Glomerular endothelial cell (primary cell): ENCODE measurements around the gene SLC35C1. TPM values are rescaled to one million over a fixed set of nuclear protein-coding genes. Genes with fewer than 3 reads are reported as not detected.

Source experiments
- DNase-seq: peaks from one replicate; pipeline ENCODE4 v3.0.0-alpha.2; 2011; ENCODE audit warnings: low read depth, low spot score; ENCODE audit errors: extremely low read depth
- total RNA-seq: library from RNA; depleted of rRNA; stranded (reverse); fragments of >200 nt; gene quantifications from 2 replicates; pipeline ENCODE4 v1.2.3, GENCODE V29; 2015

Gene SLC35C1
- total RNA-seq: 16.8 and 29.4 TPM in 2 replicates

DNA sequence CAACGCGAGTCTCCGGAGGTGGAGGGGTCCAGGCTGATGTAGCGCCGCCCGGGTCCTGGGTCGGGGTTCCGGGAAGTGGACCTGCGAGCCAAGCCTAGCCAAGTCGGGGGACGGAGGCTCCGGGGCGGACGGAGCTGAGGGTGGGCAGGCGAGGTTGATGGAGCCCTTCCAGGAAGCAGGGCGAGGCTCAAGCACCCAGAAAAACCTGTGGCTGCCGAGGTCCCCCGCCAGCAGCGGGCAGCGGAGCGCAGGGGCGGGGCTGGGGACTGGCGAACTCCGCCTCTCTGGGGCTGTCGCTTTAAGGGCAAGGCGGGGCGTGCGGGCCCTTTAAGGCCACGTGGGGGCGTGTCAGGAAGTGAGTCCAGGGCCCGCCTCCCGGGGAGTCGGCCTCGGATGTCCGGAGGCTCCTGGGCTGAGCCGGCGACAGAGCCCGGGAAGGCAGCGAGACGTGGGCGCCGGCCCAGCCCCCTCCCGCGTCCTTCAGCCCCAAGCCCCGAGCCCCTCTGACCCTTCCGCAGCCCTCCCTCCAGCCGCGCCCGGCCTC is at the start of gene SLC35C1:
Gene SLC35C1 (plus strand): TSS at position 389 of the 544 bp plus-strand sequence. CDS start 653 bp downstream, outside the sequence.
- peak; percentile 14 for DNase-seq

DNA sequence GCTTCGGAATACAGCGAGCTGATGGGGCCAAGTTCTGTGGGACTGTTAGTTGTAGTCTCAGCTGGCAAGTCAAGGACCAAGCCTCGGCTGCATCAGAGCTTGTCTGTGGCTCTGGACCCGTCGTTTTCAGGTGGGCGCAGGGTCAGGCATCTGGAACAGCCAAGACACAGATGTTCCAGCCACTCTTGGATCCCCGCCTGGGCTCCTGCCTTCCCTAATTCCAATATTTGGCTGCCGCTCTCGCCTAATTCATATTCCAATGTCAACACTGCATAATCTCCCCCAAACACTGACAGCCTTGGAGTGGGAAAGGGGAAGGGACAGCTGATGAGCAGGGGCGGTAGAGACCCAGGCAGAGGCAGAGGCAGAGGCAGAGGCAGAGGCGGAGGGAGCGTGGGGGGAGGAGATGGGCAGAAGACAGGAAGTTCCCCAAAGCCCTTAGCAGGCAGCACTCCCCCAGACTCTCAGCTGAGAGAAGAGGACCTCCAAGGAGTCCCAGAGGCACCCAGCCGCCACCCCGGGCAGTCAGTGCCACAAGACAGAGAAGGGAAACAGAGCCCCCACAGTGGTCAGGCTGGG is 49.6 kb upstream of the SLC35C1 start:
- DNase-seq: no peak

DNA sequence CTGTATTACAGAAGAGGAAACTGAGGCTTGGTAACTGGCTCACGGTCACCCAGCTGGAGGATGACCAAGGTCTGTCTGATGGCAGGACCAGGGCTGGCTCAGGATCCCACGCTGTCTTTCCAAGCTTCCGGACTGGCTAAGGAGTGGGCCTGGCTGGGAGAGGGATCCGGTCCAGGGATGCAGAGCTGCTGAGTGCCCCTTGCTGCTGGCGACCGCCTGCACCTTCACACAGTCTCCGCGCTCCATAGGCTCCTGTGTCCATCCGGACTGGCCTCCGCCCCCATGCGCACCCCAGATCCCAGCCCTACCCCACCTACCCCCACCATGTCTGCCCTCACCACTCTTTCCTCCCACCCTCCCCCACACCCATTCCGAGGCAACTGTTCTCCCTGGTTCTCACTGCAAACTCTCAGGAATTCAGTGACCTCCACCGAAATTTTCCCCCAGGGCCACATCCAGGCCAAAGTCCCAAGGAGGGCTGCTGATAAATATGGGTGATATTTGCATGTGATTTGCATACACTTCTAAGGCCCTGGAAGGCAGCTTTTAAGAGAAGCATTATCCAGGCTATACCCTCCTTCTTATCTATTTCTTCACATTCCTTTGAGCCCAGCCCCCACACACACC is 48.5 kb upstream of the SLC35C1 start:
- no peak for DNase-seq

DNA sequence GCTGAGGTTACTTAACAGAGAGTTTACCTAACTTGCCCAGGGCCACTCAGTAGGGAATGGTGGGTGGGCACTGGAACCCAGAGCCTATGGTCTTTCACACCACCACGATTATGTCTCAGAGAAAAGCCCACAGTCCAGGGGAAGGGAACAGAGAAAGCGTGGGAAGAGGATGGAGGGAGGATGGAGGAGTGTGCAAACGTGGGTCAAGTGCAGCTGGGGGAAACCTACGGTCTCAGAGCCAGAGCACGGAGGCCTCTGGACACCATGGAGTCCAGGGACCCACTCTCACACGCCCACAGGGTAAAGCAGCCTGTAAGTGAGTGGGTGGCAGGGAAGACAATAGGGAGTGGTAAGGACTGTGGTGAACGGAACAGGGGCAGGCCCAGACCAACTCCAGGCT is 47.3 kb upstream of the SLC35C1 start:
- no peak for DNase-seq

DNA sequence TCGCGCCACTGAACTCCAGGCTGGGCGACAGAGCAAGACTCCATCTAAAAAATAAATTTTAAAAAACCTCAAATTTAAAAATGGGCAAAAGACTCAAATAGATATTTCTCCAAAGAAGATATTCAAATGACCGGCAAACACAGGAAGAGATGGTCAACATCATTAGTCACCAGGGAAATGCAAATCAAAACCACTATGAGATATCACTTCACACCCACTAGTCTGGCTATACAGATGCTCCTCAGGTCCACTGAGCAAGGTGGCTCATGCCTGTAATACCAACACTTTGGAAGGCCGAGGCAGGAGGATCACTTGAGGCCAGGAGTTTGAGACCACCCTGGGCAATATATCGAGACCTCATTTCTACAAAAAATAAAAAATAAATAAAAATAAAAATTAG is 43.3 kb upstream of the SLC35C1 start:
- DNase-seq: no peak

DNA sequence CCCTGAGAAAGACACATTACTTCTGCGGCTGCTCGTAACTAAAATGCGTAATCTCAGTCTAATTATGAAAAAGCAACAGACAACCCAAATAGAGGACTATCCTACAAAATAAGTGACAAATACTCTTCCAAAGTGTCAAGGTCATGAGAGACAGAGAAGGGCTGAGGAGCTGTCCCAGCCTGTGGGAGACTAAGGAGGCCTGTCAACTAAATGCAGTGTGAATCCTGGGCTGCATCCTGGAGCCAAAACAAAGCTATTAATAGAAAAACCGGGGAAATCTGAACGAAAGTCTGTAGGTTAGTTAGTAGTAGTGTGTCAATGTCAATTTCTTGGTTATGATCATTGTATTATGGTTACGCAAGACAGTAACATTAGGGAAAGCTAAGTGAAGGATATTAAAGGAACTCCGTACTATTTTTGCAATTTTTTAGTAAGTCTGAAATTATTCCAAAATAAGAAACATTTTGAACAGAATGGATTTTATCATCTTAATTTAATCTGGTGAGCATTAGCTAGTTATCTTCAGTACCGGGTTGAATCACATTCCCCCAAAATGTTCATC is 39.8 kb upstream of the SLC35C1 start:
- no peak for DNase-seq

DNA sequence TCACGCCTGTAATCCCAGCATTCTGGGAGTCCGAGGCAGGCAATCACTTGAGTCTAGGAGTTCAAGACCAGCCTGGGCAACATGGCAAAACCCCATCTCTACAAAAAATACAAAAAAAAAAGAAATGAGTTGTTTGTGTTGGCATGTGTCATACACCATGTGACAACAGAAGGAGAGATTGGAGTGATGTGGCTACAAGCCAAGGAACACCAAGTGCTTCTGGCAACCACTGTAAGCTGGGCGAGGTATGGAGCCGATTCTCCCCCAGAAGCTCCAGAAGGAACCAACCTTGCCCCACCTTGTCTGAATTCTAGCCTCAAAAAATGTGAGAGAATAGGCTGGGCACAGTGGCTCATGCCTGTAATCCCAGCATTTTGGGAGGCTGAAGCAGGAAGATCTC is 39.1 kb upstream of the SLC35C1 start:
- DNase-seq: no peak

DNA sequence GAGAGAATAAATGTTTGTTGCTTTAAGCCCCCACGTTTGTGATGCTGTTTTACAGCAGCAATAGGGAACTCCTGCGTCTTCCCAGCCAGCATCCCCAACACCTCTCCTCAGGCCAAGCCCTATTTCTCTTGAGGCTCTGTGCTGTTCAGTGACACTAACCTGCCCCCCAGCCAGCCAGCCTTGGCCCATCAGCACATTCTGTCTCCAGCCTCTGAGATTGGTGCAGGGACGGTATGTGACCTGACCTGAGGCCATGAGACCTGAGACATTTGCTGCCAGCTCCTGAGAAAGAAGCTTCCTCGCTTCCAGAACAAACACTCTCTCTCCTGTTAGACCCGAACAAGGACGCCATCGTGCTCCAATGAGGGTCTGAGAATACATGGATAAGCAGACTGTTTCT is 38.5 kb upstream of the SLC35C1 start:
- DNase-seq: no peak

DNA sequence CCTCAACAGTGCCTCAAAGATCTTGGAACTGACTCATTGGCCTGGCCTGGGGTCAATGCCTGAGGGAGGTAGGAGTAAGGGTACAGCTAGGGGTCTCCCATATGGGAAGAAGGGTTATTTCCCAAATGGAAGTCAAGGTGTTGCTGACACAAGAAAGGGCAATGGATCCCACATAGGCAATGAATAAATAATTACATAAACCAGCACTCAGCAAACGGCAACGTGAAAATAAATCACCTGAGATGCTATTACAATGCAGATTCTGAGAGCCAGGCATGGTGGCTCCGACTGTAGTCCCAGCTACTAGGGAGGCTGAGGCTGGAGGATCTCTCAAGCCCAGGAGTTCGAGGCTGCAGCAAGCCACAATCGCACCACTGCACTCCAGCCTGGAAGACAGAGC is 36.5 kb upstream of the SLC35C1 start:
- no peak for DNase-seq

DNA sequence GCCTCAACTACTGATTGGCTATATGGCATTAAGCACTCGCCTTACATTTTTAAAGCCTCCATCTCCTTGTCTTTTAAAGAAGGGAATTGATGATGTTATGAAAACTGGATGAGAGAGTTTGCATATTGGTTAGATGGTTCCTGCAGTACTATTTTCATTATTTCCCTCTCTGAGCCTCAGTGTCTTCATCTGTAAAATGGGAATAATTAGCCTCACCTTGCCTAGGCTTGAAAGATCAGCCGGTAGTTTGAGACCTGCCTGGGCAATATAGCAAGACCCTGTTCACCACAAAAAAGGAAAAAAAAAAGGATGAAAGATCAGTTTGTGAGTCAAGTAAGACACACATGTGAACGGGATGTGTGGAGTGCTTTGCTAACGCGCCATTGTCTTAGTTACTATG is 35.0 kb upstream of the SLC35C1 start:
- DNase-seq: no peak

DNA sequence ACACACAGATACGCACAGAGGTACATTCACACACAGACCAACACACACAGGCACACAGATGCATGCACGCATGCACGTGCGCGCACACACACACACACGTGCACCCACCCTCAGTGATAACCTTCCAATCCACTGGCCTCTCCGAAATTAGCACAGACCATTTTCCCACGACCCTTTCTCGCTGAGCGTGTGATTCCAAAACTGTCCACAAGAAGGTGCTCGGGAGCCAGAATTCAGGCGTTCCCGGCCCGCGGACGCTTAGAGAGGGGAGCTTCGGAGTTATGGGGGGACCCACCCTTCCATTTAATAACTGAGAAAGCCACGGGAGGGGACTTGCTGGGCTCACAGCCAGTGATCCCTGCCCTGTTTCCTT is 33.8 kb upstream of the SLC35C1 start:
- peak; percentile 18 for DNase-seq

DNA sequence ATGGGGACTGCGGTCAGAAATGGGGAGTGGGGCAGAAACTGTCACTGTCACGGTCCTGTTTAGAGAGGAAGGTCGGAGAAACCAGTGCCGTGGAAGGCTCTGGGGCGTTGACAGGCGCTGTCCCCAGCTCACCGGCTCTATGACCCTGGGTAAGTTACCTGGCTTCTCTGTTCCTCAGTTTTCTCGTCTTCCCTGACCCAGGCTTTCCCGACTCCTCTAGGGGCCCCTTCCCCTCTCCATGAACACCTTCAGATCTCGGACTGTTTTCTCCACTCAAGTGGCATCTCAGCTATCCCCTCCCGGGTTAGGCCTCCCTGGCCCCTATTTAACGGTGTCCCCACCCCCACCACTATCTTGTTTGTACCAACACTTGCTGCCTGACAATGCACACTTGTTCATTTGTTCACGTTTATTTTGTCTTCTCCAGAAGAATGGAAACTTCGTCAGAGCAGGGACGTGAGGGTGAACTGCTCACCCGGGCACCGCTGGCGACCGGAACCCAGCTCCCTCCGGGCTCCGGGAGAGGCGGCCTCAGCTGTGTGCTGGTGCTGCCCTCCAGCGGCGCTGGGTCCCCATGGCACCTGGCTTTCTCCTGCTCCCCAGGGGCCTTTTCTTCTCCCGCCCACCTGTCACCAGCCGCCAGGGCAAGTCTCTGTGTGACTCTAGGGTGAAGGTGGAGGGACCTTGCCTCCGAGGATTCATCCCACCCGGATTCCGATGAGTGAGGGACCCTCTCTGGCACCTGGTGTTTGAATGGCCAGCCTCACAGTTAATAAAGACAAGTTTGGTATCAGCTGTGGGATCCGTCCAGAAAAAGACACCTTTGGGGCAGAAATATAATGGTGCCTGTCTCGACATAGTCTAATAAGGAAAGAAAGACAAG is 33.1 kb upstream of the SLC35C1 start:
- peak; percentile 23 for DNase-seq

DNA sequence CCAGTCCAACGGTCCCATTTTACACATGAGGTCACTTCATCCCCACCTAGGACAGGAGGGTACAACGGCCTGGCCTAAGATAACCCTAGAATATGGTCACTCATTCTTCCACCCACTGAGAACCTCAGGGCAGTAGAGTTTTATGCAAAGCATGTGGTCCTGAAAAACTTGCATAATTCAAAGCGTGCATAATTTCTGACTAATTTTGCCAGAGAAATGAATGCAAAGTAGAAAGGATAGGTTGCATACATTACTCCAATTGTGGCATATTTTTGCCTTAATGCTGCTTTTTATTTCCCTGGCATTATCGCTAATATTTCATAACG is 32.5 kb upstream of the SLC35C1 start:
- no peak for DNase-seq

DNA sequence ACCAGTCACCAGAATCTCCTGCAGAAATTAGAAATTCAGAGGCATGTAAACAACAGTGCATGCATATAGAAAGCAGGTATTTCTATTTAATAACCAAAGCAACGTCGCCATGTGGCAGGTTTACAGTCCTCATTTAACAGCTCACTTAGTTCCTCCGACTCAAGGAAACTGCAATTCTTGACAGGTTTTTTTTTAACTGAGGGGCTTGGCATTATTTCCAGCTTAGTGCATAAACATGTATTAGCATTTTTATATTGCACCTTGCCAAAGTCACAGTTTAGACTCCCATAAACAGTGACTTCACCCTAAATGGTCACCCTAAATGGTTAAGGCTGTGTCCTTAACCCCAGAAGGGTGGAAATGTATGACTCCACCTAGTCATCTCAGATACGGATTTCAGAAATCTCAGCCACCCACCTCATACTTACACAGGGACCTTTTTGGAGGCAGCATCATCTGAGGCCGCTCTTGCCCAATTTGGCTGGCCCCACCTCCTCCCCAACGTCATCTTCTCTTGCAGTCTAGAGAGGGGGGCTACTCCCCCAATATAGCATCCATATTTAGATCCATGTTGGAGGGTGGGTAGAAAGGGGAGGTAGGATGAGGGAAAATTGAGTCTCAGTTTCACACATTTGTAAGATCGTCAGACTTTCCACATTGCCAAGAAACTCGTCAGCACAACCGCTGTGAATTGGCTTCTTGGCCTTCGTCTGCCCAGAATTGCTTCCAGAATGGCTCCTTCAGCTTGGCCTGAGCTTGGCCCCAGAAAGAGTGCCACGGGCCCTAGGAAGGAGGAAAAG is 31.8 kb upstream of the SLC35C1 start:
- DNase-seq: no peak

DNA sequence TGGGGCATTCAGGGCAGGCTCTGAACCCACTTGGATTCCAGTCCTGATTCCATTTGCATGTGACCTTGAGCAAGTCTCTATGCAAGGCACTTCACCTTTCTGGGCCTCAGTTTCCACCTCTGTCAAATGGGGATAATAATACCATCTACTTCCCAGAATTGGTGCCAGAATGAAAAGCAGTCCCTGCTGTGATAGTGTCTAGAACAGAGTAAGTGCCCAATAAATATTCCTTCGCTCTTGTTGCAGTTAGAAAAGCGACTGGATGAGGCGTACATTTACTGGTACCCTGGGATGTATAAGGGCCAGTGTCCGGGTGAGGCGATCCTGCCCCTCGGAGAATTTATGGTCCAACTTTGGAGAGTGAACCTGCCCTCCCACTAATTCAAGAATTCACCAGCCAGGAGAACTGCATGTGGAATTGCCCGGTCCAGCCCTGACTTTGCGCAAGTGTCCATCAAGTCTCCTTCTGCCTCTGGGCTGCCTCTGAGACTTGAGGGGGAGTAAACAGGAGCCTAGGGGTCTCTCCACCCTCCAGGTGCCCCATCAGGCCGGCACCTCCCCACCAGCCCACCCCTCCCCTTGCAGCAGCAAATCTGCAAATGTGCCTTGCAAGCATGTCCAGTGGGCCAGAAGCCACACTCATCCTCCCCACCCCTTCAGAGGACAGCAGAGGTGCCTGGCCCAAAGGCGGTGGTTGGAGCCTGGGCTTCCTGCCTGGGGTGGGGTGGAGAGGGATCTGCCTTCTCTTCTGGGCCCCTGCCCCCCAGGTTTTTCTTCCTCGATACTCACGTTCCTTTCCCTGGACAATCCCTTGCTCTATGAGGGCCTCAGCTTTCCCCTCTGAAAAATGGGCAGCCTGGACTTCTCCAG is 30.9 kb upstream of the SLC35C1 start:
- no peak for DNase-seq

DNA sequence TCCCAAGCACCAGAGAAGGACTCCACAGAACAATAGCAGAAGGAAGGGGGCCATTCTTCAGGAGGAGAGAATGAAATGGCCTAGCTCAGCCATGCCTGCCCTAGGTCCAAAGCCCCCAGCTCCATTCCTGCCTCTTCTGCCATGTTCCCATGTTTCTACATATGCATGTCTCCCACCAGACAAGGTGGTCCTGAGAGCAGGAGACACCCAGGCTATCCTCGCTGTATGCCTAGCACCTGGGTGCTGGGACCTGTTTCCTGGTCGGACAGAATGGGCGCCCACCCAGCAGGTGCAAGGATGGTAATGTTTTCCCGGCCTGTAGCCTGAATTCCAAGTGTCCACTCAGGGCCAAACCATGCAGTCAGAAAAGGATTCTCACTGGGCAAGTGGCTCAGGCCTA is 30.2 kb upstream of the SLC35C1 start:
- DNase-seq: no peak

DNA sequence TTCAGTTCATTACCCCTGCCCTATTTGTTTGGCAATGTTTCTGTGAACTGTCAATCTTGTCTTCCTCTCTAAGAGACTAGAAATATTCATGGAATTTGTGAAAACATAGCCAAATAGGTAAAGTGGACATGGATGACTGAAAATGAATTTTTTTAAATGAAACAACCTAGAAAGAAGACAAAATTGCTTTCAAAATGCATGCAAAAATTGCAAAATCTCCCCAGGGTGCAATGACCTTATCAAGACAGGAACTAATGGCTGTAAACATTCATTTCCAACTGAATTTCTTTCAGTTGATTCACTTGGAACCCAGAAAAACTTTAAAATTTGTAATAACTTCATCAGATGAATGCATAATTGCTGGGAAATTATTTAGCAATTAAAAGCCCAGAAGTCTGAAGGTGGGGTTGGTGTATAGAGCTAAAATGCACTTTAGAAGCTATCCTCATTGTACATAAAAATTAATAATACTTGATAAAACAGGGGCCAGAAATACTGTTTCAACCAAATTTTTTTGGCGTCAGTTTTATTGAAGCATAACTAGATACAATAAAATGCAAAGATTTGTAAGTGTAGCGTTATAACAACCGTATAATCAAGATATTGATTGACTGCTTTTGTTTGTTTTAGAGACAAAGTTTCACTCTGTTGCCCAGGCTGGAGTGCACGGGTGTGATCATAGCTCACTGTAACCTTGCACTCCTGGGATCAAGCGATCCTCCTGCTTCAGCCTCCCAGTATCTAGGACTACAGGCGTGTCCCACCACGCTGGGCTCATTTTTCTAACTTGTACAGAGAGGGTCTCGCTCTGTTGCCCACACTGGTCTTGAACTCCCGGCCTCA is 27.6 kb upstream of the SLC35C1 start:
- DNase-seq: no peak

DNA sequence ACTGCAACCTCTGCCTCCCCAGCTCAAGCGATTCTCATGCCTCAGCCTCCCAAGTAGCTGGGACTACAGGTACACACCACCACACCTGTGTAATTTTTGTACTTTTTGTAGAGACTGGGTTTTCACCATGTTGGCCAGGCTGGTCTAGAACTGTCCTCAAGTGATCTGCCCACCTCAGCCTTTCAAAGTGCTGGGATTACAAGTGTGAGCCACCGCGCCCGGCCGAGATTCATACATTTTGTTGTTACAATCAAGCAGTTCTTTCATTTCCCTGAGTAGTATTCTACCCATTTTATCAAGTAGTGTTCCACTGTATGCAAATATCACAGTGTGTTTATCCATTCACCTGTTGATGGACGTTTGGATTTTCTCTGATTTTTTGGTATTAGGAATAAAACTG is 26.6 kb upstream of the SLC35C1 start:
- no peak for DNase-seq

DNA sequence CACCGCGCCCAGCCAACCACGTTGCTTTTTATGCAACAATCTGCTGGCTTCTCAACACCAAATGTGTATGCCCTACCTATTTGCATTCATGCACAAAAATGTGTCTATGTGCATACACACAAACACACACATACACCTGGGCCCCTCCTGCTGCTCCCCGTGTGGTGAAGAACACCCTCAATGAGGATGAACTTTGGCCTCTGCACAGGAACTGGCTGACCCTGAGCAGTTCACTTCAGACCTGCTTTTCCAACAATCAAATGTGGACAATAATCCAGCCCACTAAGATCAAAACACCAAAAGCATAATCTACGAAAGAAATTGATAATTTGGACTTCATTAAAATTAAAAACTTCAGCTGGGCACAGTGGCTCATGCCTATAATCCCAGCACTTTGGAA is 25.3 kb upstream of the SLC35C1 start:
- DNase-seq: no peak
